ENCODE results near the gene FAM83E. TPM values are rescaled to one million over a fixed set of nuclear protein-coding genes. Genes with fewer than 3 reads are reported as not detected.
"Not testable (repeated sequence)": the region's sequence is repeated elsewhere in the genome, so short reads cannot be mapped to it uniquely, and the experiment has no call there.

FAM83E gene
- total RNA-seq, 4 donors from 2014 or later: 0.32 to 0.69 (median 0.37) TPM

- no peaks in the 10 kb centered on the region for H3K27me3 ChIP-seq
- intact Hi-C loops (cut with DNase I): no loop called here
- no peak for DNase-seq (ENCODE audit: extremely low spot score)
- peak overlapping the region; percentile 95 to 100 (median 96) for H3K27ac ChIP-seq (replicated peaks in 1 of 4)
- no peaks in the 10 kb centered on the region for H3K9me3 ChIP-seq
- 73% methylated on average over 18 of the region's 22 CpGs for WGBS
- peaks cover 64 to 90% (median 86%) of the 10 kb centered on the region in 4 donors for H3K4me1 ChIP-seq
- TF ChIP-seq EP300 (IDR thresholded peaks at IDR 0.05) (no peak), POLR2A (IDR thresholded peaks at IDR 0.05; ENCODE audit: low read depth) (no peak), POLR2AphosphoS5 (IDR thresholded peaks at IDR 0.05) (no peak)
- TF ChIP-seq, protein P1, sequence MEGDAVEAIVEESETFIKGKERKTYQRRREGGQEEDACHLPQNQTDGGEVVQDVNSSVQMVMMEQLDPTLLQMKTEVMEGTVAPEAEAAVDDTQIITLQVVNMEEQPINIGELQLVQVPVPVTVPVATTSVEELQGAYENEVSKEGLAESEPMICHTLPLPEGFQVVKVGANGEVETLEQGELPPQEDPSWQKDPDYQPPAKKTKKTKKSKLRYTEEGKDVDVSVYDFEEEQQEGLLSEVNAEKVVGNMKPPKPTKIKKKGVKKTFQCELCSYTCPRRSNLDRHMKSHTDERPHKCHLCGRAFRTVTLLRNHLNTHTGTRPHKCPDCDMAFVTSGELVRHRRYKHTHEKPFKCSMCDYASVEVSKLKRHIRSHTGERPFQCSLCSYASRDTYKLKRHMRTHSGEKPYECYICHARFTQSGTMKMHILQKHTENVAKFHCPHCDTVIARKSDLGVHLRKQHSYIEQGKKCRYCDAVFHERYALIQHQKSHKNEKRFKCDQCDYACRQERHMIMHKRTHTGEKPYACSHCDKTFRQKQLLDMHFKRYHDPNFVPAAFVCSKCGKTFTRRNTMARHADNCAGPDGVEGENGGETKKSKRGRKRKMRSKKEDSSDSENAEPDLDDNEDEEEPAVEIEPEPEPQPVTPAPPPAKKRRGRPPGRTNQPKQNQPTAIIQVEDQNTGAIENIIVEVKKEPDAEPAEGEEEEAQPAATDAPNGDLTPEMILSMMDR (IDR thresholded peaks at IDR 0.05): no peak
- H3K36me3 ChIP-seq: peaks cover 0 to 35% (median 0%) of the 10 kb centered on the region in 4 donors
- H3K4me3 ChIP-seq: peak overlapping the region in 3 of 4 donors; percentile 78 to 81 (median 79)
Observed at GRCh38 chr19:48633148-48634035, 18.5 kb upstream of the FAM83E start.

DNA sequence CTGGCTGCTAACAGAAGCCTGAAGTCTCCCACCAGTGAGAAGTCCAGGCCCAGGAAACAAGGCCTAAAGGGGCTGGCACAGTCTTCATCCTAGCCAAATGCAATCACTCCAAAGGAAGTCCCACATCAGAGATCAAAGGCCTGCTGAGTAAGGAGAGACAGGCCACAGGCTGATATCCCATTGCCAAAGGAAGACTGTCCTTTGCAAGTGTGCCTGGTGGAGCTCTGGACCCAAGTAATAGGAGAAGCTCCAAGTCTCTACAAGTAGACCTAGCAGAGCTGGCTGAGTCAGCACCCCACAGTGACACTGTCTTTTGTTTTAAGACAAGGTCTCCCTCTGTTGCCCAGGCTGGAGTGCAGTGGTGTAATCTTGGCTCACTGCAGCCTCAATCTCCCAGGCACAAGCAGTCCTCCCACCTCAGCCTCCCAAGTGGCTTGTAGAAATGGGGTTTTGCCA lies 17.8 kb upstream of the FAM83E start:
- H3K4me3 ChIP-seq: no peak overlapping the region
- intact Hi-C loops (cut with DNase I): no loop called here
- H3K27ac ChIP-seq (replicated peaks in 1 of 4): peak overlapping the region; percentile 95 to 100 (median 96)
- peaks cover 63 to 86% (median 83%) of the 10 kb centered on the region in 4 donors for H3K4me1 ChIP-seq
- no peaks in the 10 kb centered on the region for H3K9me3 ChIP-seq
- H3K27me3 ChIP-seq: no peaks in the 10 kb centered on the region
- TF ChIP-seq, protein P1 (IDR thresholded peaks at IDR 0.05): no peak
- TF ChIP-seq POLR2A (IDR thresholded peaks at IDR 0.05; ENCODE audit: low read depth) (no peak), EP300 (IDR thresholded peaks at IDR 0.05) (no peak), POLR2AphosphoS5 (IDR thresholded peaks at IDR 0.05) (no peak)
- DNase-seq (ENCODE audit: extremely low spot score): no peak
- peaks cover 0 to 42% (median 0%) of the 10 kb centered on the region in 4 donors for H3K36me3 ChIP-seq

GRCh38 chr19:48632286-48632685 lies 17.4 kb upstream of the FAM83E start:
- WGBS: 91% methylated on average over 11 of the region's 11 CpGs
- H3K27me3 ChIP-seq; H3K4me3 ChIP-seq; H3K9me3 ChIP-seq; DNase-seq (ENCODE audit: extremely low spot score); intact Hi-C loops (cut with DNase I): not testable (repeated sequence)
- Histone ChIP-seq H3K4me1 (peaks cover 63 to 85% (median 83%) of the 10 kb centered on the region in 4 donors), H3K36me3 (peaks cover 0 to 46% (median under 1%) of the 10 kb centered on the region in 4 donors), H3K27ac (replicated peaks in 1 of 4) (peak overlapping the region in 3 of 4 donors; percentile 95 to 100 (median 97))

DNA sequence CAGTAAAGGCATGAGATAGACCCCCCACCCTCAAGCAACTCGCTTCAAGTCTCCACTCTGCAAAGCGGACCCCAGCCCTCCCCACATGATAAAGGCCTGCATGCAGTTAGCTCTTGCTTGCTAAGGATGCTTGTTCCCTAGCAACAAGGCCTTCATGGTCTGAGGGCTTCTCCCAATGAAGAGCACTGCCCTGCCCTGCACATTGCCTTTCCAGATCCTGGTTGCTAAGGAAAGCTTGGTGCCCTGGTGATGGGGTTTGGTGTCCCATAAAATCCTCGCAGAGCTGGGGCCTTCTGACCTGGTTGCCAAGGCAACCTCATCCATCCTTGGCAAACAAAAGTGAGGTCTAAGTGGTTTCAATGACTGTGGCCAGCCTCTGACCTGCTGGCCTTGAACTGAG lies 16.3 kb upstream of the FAM83E start:
- no peak for TF ChIP-seq POLR2AphosphoS5 (IDR thresholded peaks at IDR 0.05)
- no peak for TF ChIP-seq POLR2A (IDR thresholded peaks at IDR 0.05; ENCODE audit: low read depth)
- TF ChIP-seq EP300 (IDR thresholded peaks at IDR 0.05): no peak
- TF ChIP-seq, protein P1 (IDR thresholded peaks at IDR 0.05): no peak
- Histone ChIP-seq H3K27ac (replicated peaks in 1 of 4) (peak overlapping the region; percentile 78 to 100 (median 90)), H3K4me1 (peaks cover 54 to 75% (median 73%) of the 10 kb centered on the region in 4 donors), H3K36me3 (peaks cover 0 to 54% (median 6%) of the 10 kb centered on the region in 4 donors), H3K9me3 (no peaks in the 10 kb centered on the region), H3K4me3 (peak overlapping the region in 2 of 4 donors; percentile 8 to 38), H3K27me3 (no peaks in the 10 kb centered on the region)
- WGBS: 56% methylated on average over 2 of the region's 3 CpGs
- intact Hi-C loops (cut with DNase I): no loop called here
- DNase-seq (ENCODE audit: extremely low spot score): no peak

- Histone ChIP-seq H3K4me1 (peaks cover 50 to 73% (median 70%) of the 10 kb centered on the region in 4 donors), H3K27me3 (no peaks in the 10 kb centered on the region), H3K9me3 (no peaks in the 10 kb centered on the region), H3K27ac (replicated peaks in 1 of 4) (peak overlapping the region; percentile 78 to 100 (median 90)), H3K36me3 (peaks cover 0 to 61% (median 12%) of the 10 kb centered on the region in 4 donors), H3K4me3 (peak overlapping the region; percentile 2 to 38 (median 8))
- intact Hi-C loops (cut with DNase I): no loop called here
- TF ChIP-seq, protein P1 (IDR thresholded peaks at IDR 0.05): peak in 2 of 3 experiments; percentile 19 to 24
- TF ChIP-seq POLR2A (IDR thresholded peaks at IDR 0.05; ENCODE audit: low read depth) (no peak), POLR2AphosphoS5 (IDR thresholded peaks at IDR 0.05) (peak; percentile 42 to 85)
- no peak for DNase-seq (ENCODE audit: extremely low spot score)
- 13% methylated on average over 35 of the region's 47 CpGs for WGBS
Observed at GRCh38 chr19:48630296-48631063, 15.6 kb upstream of the FAM83E start.
